Gastroesophageal sphincter (tissue), 4 donors: ENCODE measurements around the gene SLC30A4. TPM values are rescaled to one million over a fixed set of nuclear protein-coding genes. Genes with fewer than 3 reads are reported as not detected.
A peak's percentile ranks its signal among the peaks of the same experiment; 100 is the strongest.
"Not testable (repeated sequence)": the region's sequence is repeated elsewhere in the genome, so short reads cannot be mapped to it uniquely, and the experiment has no call there.

Experiments
- ATAC-seq: fragments of 150-250 bp; one replicate; pipeline ENCODE4 v1.9.1; 2016; ENCODE audit warnings: mild to moderate bottlenecking, moderate library complexity
- H3K27ac ChIP-seq, 4 donors: fragments of 200-600 bp; sonication (generic) in 3 of 4; 1 replicate in 3 of 4; 2 replicates in 1 of 4; pipeline ENCODE4 v1.5.1; 2016 to 2019
- H3K27me3 ChIP-seq: fragments of 200-600 bp; sonication (generic); one replicate; pipeline ENCODE4 v1.5.1; 2019
- H3K36me3 ChIP-seq, 2 donors: fragments of 200-600 bp; sonication (generic); one replicate each; pipeline ENCODE4 v1.5.1; 2019; ENCODE audit warnings: control low read depth in 1 of 2
- H3K4me1 ChIP-seq, 3 donors: fragments of 200-600 bp; sonication (generic); 1 replicate in 2 of 3; 2 replicates in 1 of 3; pipeline ENCODE4 v1.5.1; 2016 to 2019; ENCODE audit warnings: control low read depth in 2 of 3
- H3K4me3 ChIP-seq, 2 donors: fragments of 200-600 bp; sonication (generic); one replicate each; pipeline ENCODE4 v1.5.1; 2019; ENCODE audit warnings: mild to moderate bottlenecking in 1 of 2, moderate library complexity in 1 of 2
- H3K9me3 ChIP-seq, 3 donors: fragments of 200-600 bp; sonication (generic); one replicate each; pipeline ENCODE4 v1.5.1; 2017 to 2019; ENCODE audit warnings: control low read depth in 2 of 3
- CTCF ChIP-seq, 4 experiments: fragments of 200-600 bp in 2 of 4; fragments of 450-650 bp in 2 of 4; sonication (generic) in 1 of 4; IDR thresholded peaks; one replicate each; pipeline ENCODE4 v1.5.1; 2017 to 2019; ENCODE audit warnings: antibody characterized with exemption in 4 of 4, mild to moderate bottlenecking in 2 of 4, moderate library complexity in 2 of 4
- EP300 ChIP-seq: sonication (generic); formaldehyde crosslinking; IDR thresholded peaks from one replicate; pipeline ENCODE4 v1.6.1; 2017; ENCODE audit warnings: antibody characterized with exemption, mild to moderate bottlenecking
- POLR2A ChIP-seq, 2 donors: fragments of 450-650 bp; IDR thresholded peaks; one replicate each; pipeline ENCODE4 v1.6.1; 2017; ENCODE audit warnings: antibody characterized with exemption in 2 of 2, mild to moderate bottlenecking in 2 of 2, moderate library complexity in 1 of 2
- POLR2AphosphoS5 ChIP-seq: sonication (generic); formaldehyde crosslinking; IDR thresholded peaks from one replicate; pipeline ENCODE4 v1.6.1; 2017; ENCODE audit warnings: antibody characterized with exemption
- WGBS, 2 donors: methylation state at CpG; one replicate each; pipeline ENCODE4 v1.1.5; 2018; ENCODE audit warnings: low coverage in 1 of 2; 5-methylcytosine and 5-hydroxymethylcytosine counted together
- total RNA-seq, 4 donors: library from RNA; depleted of rRNA; stranded (reverse); fragments of >200 nt; gene quantifications; one replicate each; pipeline ENCODE4 v1.1.0, GENCODE V29; 2016

Gene SLC30A4
- total RNA-seq, 4 donors from 2014 or later: 9.7 to 14.6 (median 12.2) TPM

GRCh38 chr15:45534821-45535220, 12.3 kb upstream of the SLC30A4 start:
- Histone ChIP-seq H3K4me3 (no peak overlapping the region), H3K27me3 (no peaks in the 10 kb centered on the region), H3K27ac (no peak overlapping the region), H3K9me3 (no peaks in the 10 kb centered on the region), H3K36me3 (no peaks in the 10 kb centered on the region), H3K4me1 (peaks cover 0 to 9% (median 0%) of the 10 kb centered on the region in 3 donors)
- TF ChIP-seq POLR2AphosphoS5: no peak
- TF ChIP-seq EP300: no peak
- no peak for TF ChIP-seq CTCF (IDR thresholded peaks at IDR 0.05)
- no peak for TF ChIP-seq POLR2A (IDR thresholded peaks at IDR 0.05)
- WGBS, 2 donors: 67 to 68% methylated on average over 1 of the region's 1 CpG
- ATAC-seq: no peak

- H3K27me3 ChIP-seq, H3K4me1 ChIP-seq, H3K27ac ChIP-seq, H3K4me3 ChIP-seq, H3K9me3 ChIP-seq, H3K36me3 ChIP-seq, ATAC-seq: not testable (repeated sequence)
- 100% methylated on average over 2 of the region's 3 CpGs for WGBS, 2 donors
Measured at GRCh38 chr15:45532892-45533291, 10.3 kb upstream of the SLC30A4 start.

- H3K4me1 ChIP-seq: no peaks in the 10 kb centered on the region
- no peak for ATAC-seq
- H3K27ac ChIP-seq: no peak overlapping the region
- no peak overlapping the region for H3K4me3 ChIP-seq
- TF ChIP-seq CTCF (IDR thresholded peaks at IDR 0.05) (no peak), POLR2AphosphoS5 (no peak), POLR2A (IDR thresholded peaks at IDR 0.05) (no peak), EP300 (no peak)
- H3K9me3 ChIP-seq: no peaks in the 10 kb centered on the region
- 78 to 83% methylated on average over 1 to 3 of the region's 3 CpGs for WGBS, 2 donors
- no peaks in the 10 kb centered on the region for H3K27me3 ChIP-seq
- H3K36me3 ChIP-seq: no peaks in the 10 kb centered on the region
Measured at GRCh38 chr15:45529613-45530012, 7.1 kb upstream of the SLC30A4 start.

GRCh38 chr15:45527086-45527485, 4.5 kb upstream of the SLC30A4 start:
- peaks cover 0 to 9% (median 0%) of the 10 kb centered on the region in 3 donors for H3K4me1 ChIP-seq
- H3K27ac ChIP-seq: no peak overlapping the region
- no peaks in the 10 kb centered on the region for H3K36me3 ChIP-seq
- no peak for ATAC-seq
- no peaks in the 10 kb centered on the region for H3K9me3 ChIP-seq
- WGBS, 2 donors: 88 to 89% methylated on average over 8 of the region's 8 CpGs
- H3K27me3 ChIP-seq: no peaks in the 10 kb centered on the region
- no peak overlapping the region for H3K4me3 ChIP-seq
- no peak for TF ChIP-seq POLR2A (IDR thresholded peaks at IDR 0.05)
- no peak for TF ChIP-seq EP300
- TF ChIP-seq POLR2AphosphoS5: no peak
- TF ChIP-seq CTCF (IDR thresholded peaks at IDR 0.05): no peak

- H3K36me3 ChIP-seq: no peaks in the 10 kb centered on the region
- 2 to 18% methylated on average over 7 of the region's 7 CpGs for WGBS, 2 donors
- H3K4me3 ChIP-seq: peak overlapping the region; percentile 89 to 92
- peak overlapping the region; percentile 88 to 96 (median 94) for H3K27ac ChIP-seq
- no peaks in the 10 kb centered on the region for H3K27me3 ChIP-seq
- H3K4me1 ChIP-seq: peaks cover 2 to 47% (median 7%) of the 10 kb centered on the region in 3 donors
- no peak for TF ChIP-seq POLR2AphosphoS5
- no peak for TF ChIP-seq CTCF (IDR thresholded peaks at IDR 0.05)
- peak; percentile 17 for TF ChIP-seq EP300
- TF ChIP-seq POLR2A (IDR thresholded peaks at IDR 0.05): no peak
- peak; percentile 6 for ATAC-seq
- H3K9me3 ChIP-seq: no peaks in the 10 kb centered on the region
Measured at GRCh38 chr15:45523166-45523460, 558 bp upstream of the SLC30A4 start.
